ENCODE data around the gene GBA3.

The GBA3 gene

GRCh38 chr4:22842360-22843018 is 149.8 kb downstream of the GBA3 start:
- H3F3A ChIP-seq (ENCODE audit: insufficient read depth): no peaks in the 10 kb centered on the region
- no peak overlapping the region for H3K27ac ChIP-seq (ENCODE audit: low read depth, low read length)
- no peaks in the 10 kb centered on the region for H3K36me3 ChIP-seq (ENCODE audit: low read length)
- no peaks in the 10 kb centered on the region for H3K27me3 ChIP-seq (ENCODE audit: low read length)
- H3K4me2 ChIP-seq (ENCODE audit: low read depth, low read length, poor library complexity, severe bottlenecking): no peak overlapping the region
- no peaks in the 10 kb centered on the region for H3K9me2 ChIP-seq (replicated peaks; ENCODE audit: insufficient read depth, low read length)
- H3K79me2 ChIP-seq (ENCODE audit: insufficient read depth, low read length): no peaks in the 10 kb centered on the region
- TF ChIP-seq CTCF (IDR thresholded peaks at IDR 0.05; ENCODE audit: insufficient read depth, low read length, poor library complexity, severe bottlenecking): no peak
- TF ChIP-seq EZH2phosphoT487 (conservative IDR thresholded peaks at IDR 0.05; ENCODE audit: low read length): no peak
- H3K9me3 ChIP-seq (ENCODE audit: insufficient read depth, low read length): no peaks in the 10 kb centered on the region
- no peak overlapping the region for H3K4me3 ChIP-seq (ENCODE audit: insufficient read depth, low read length, poor library complexity, severe bottlenecking)
- no peak overlapping the region for H3K9ac ChIP-seq (ENCODE audit: low read length)
- H4K20me1 ChIP-seq (ENCODE audit: low read depth, low read length): no peaks in the 10 kb centered on the region
- no peak overlapping the region for H2AFZ ChIP-seq (ENCODE audit: low read depth, low read length, severe bottlenecking)

- no peak for TF ChIP-seq CTCF (IDR thresholded peaks at IDR 0.05; ENCODE audit: insufficient read depth, low read length, poor library complexity, severe bottlenecking)
- TF ChIP-seq EZH2phosphoT487 (conservative IDR thresholded peaks at IDR 0.05; ENCODE audit: low read length): no peak
- Histone ChIP-seq H3K27ac (ENCODE audit: low read depth, low read length) (no peak overlapping the region), H3K4me3 (ENCODE audit: insufficient read depth, low read length, poor library complexity, severe bottlenecking) (no peak overlapping the region), H4K20me1 (ENCODE audit: low read depth, low read length) (no peaks in the 10 kb centered on the region), H3K9me3 (ENCODE audit: insufficient read depth, low read length) (no peaks in the 10 kb centered on the region), H3F3A (ENCODE audit: insufficient read depth) (no peaks in the 10 kb centered on the region), H3K79me2 (ENCODE audit: insufficient read depth, low read length) (no peaks in the 10 kb centered on the region), H2AFZ (ENCODE audit: low read depth, low read length, severe bottlenecking) (no peak overlapping the region), H3K4me2 (ENCODE audit: low read depth, low read length, poor library complexity, severe bottlenecking) (no peak overlapping the region), H3K9me2 (replicated peaks; ENCODE audit: insufficient read depth, low read length) (no peaks in the 10 kb centered on the region), H3K27me3 (ENCODE audit: low read length) (no peaks in the 10 kb centered on the region), H3K36me3 (ENCODE audit: low read length) (no peaks in the 10 kb centered on the region), H3K9ac (ENCODE audit: low read length) (no peak overlapping the region)
Observed at GRCh38 chr4:22848332-22848731, 155.6 kb downstream of the GBA3 start.

- Histone ChIP-seq H3K4me2 (ENCODE audit: low read depth, low read length, poor library complexity, severe bottlenecking) (no peak overlapping the region), H3K79me2 (ENCODE audit: insufficient read depth, low read length) (no peaks in the 10 kb centered on the region), H3K9me2 (replicated peaks; ENCODE audit: insufficient read depth, low read length) (no peaks in the 10 kb centered on the region), H4K20me1 (ENCODE audit: low read depth, low read length) (no peaks in the 10 kb centered on the region), H3K4me3 (ENCODE audit: insufficient read depth, low read length, poor library complexity, severe bottlenecking) (no peak overlapping the region), H3F3A (ENCODE audit: insufficient read depth) (no peaks in the 10 kb centered on the region), H3K36me3 (ENCODE audit: low read length) (no peaks in the 10 kb centered on the region), H3K9ac (ENCODE audit: low read length) (no peak overlapping the region), H3K27me3 (ENCODE audit: low read length) (no peaks in the 10 kb centered on the region), H3K27ac (ENCODE audit: low read depth, low read length) (no peak overlapping the region), H3K9me3 (ENCODE audit: insufficient read depth, low read length) (no peaks in the 10 kb centered on the region), H2AFZ (ENCODE audit: low read depth, low read length, severe bottlenecking) (no peak overlapping the region)
- no peak for TF ChIP-seq CTCF (IDR thresholded peaks at IDR 0.05; ENCODE audit: insufficient read depth, low read length, poor library complexity, severe bottlenecking)
- no peak for TF ChIP-seq EZH2phosphoT487 (conservative IDR thresholded peaks at IDR 0.05; ENCODE audit: low read length)
Observed at GRCh38 chr4:22850055-22850454, 157.3 kb downstream of the GBA3 start.
